Left lobe of liver (tissue), 2 donors: ENCODE data around the gene RHPN2. TPM values are rescaled to one million over a fixed set of nuclear protein-coding genes. Genes with fewer than 3 reads are reported as not detected.
"Not testable (repeated sequence)": the region's sequence is repeated elsewhere in the genome, so short reads cannot be mapped to it uniquely, and the experiment has no call there.

Source experiments
- ATAC-seq: fragments of 200-7000 bp; cut with Tn5 transposase; one replicate; pipeline ENCODE4 v1.9.1; 2020; ENCODE audit warnings: mild to moderate bottlenecking, moderate library complexity
- DNase-seq: peaks from one replicate; pipeline ENCODE4 v3.0.0-alpha.2; 2020; ENCODE audit warnings: low spot score
- total RNA-seq: library from RNA; stranded (reverse); gene quantifications from one replicate; pipeline ENCODE4 v1.2.1, GENCODE V29; 2021
- donor health status: DM: no; HTN: no; CAD: no; lungs with moderate emphysema.
- donor health status: DM: no; HTN: yes; CAD: no.

The RHPN2 gene
- total RNA-seq, 1 donor from 2014 or later: 9.9 TPM

DNA sequence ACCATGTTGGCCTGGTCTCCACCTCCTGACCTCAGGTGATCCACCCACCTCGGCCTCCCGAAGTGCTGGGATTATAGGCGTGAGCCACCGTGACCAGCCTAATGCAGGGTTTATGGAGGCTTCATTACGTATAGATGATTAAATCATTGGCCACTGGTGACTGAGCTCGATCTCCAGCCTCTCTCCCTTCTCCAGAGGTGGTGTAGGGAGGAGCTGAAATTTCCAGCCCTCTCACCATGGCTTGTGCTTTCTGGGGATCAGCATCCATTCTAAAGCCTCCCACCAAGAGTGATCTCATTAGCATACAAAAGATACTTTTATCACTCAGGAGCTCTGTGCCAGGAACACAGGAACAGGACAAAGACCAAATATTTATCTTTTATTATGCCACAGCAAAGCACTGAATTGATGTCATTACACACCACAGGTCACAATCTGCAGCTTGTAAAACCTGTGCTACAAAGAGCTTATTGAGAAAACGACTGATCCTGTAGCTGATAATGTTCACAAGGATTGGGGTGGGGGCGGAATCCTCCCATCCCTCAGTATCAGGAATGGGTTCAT, 32.4 kb downstream of the RHPN2 start:
- DNase-seq (no peak), ATAC-seq (peak; percentile 59)

GRCh38 chr19:33029746-33030303, 34.9 kb downstream of the RHPN2 start:
- ATAC-seq (no peak), DNase-seq (no peak)

DNA sequence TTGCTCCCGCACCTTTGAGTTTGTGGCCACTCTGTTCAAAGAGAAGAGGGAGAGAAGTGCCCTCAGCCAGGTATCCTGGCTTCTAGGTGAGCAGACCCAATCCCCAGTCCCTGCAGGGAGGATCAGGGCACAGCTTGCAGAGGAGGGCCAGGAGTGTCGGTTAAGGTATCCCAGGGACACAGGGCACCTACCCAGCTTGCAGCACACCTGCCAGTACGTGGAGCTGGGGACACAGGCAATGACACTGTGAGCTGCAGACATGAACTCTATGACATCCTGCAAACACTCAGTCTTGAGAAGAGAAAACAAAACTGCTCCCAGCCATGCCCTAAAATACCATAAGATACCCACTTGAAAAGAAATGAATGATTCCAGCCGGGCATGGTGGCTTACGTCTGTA, 38.1 kb downstream of the RHPN2 start:
- ATAC-seq: peak; percentile 76
- not testable (repeated sequence) for DNase-seq

GRCh38 chr19:33025468-33026238, 39.0 kb downstream of the RHPN2 start:
- not testable (repeated sequence) for DNase-seq
- peak; percentile 62 for ATAC-seq

DNA sequence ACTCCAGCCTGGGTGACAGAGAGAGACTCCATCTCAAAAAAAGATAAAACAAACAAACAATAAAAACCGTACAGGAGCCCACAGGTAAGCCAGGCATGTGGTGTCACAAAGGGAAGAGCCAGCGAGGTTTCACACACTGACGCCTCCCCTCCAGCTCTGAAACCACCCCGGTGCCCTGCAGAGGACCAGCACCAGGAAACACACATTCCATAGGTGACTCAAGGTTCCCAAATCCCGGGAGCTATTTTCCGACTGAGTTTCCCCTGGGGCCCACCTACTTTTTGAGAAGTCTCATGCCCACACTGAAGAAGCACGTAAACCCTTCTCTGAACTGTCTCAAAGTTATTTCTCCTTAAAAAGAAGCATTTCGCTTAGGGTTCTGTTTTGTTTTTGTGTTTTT, 40.3 kb downstream of the RHPN2 start:
- DNase-seq (no peak), ATAC-seq (no peak)

- DNase-seq (no peak), ATAC-seq (no peak)
These were observed 42.1 kb downstream of the RHPN2 start for GRCh38 chr19:33022472-33023116.

DNA sequence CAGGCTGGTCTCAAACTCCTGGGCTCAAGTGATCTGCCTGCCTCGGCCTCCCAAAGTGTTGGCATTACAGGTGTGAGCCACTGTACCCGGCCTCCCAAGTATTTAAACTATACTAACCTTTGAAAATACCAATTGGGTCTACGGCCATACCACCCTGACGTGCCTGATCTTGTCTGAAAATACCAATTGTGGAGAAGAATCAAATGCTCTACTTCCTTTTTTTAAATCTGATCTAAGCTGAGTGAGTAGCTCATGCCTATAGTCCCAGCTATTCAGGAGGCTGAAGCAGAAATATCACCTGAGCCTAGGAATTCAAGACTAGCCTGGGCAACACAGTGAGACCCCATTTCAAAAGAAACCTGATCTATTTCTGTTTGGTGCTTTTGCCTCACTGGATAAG, 53.8 kb downstream of the RHPN2 start:
- not testable (repeated sequence) for DNase-seq, ATAC-seq

DNA sequence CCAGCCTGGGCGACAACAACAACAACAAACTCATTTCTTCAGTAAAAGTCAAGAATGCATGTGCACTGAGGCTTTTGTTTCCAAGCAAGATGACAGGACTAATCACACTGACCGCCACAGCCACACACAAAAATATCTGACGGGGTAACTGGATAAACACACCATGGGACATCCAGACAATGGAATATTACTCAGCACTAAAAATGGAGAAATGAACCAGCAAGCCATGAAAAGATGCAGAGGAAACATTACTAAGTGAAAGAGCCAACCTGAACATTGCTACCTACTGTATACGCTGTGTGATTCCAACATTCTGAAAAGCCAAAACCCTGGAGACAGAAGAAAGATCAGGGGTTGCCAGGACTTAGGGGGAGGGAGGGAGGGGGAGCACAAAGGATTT, 56.0 kb downstream of the RHPN2 start:
- ATAC-seq (no peak), DNase-seq (no peak)

DNA sequence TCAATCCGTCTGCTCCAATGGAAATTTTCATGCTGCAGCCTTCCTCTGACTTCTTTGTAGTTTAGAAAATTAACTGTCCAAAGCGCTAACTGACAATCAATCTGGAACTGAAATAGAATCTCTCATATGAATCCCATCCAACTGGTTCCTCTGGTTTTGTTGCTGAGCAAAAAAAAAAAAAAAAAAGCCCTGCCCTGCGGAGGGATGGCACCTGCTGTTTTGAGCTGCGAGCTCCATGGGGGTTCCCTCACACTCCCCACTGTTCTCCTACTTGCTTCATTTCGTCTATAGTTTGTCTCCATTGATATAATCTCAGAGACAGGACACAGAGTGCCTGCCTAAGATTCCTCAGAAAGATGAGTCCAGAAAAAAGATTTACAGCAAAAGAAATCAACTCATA, 59.2 kb downstream of the RHPN2 start:
- DNase-seq (no peak), ATAC-seq (no peak)

GRCh38 chr19:33003424-33004024, 61.2 kb downstream of the RHPN2 start:
- ATAC-seq: peak; percentile 80
- not testable (repeated sequence) for DNase-seq

GRCh38 chr19:33002126-33002865, 62.4 kb downstream of the RHPN2 start:
- peak; percentile 70 for DNase-seq
- ATAC-seq: peak; percentile 83

GRCh38 chr19:33000910-33001309, 63.8 kb downstream of the RHPN2 start:
- no peak for ATAC-seq
- no peak for DNase-seq

DNA sequence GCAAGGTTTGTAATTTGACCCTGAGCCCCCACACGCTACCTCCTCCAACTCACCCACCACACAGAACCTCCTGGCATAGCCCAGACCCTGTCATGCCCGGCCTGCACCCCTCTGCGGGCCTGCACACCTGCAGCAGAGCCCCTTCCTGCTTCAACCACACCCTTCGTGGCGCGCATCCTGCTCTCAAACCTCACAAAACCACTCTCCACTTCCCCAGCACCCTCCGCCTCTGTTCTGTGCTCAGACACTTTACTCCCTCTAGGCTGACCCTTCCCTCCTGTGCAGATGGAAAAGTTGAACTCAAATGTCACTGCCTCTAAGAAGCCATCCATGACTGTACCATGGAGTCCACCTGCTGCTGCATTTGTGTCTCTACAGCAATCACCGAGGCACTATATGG, 64.2 kb downstream of the RHPN2 start:
- no peak for DNase-seq
- no peak for ATAC-seq

- DNase-seq: no peak
- ATAC-seq: no peak
These were observed 66.0 kb downstream of the RHPN2 start for GRCh38 chr19:32998722-32999121.

DNA sequence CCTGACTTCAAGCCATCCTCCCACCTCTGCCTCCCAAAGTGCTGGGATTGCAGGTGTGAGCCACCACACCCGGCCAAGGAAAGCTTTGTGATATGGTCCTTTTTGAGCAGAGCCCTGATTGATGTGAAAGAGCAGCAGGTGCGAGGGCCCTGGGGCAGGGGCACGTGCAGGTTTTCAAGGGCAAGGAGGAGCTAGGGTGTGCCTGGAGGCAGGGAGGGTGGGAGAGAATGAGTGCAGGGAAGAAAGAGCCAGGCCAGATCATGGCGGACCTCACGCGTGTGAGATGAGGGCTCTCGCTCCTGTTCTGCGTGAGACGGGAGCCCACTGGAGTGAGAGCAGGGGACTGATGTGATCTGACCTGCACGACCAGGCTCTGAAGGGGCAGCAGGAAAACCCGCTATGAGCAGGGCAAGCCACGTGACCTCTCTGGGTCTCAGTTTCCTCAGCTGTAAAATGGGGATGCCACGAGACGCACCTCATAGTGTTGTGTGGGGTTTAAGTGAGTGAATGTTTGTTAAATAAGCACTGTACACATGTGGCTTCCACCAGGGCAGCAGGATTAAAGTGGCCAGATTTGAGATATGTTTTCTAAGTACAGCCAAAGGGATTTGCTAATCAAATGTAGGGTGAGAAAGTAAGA, 66.9 kb downstream of the RHPN2 start:
- DNase-seq (no peak), ATAC-seq (no peak)

DNA sequence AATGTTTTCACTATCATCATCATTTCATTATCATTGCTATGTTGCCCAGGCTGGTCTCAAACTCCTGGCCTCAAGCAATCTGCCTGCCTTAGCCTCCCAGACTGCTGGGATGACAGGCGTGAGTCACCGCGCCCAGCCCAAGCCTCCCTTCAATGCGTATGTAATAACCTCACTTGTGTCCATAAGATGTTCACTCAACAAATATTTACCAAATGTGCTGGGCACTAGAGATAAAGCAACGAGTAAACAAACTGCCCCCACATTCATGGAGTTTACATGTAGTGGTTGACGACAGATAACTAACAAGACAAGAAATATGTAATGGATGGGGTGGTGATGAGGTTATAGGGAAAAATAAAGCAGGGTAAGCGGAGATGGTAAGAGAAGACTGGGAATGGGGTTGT, 67.6 kb downstream of the RHPN2 start:
- DNase-seq, ATAC-seq: not testable (repeated sequence)

- DNase-seq, ATAC-seq: not testable (repeated sequence)
These were observed 68.7 kb downstream of the RHPN2 start for GRCh38 chr19:32995966-32996365.

DNA sequence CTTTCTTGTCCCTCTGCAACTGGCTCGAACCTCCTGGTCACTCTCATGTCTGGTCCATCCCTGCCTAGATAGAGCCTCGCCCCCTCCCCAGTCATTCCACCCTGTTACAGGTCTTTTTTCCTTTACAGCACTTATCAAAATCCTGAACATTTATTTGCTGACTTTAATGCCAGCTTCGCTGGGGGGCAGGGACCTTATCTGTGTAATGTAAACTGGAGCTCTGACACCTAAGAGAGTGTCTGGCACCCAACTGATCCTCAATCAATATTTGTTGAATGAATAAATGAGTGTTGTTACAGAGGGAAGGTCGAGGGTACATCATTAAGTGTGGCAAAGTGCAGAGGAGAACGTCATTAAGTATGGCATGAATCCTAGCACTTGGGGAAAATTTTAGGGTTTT, 76.0 kb downstream of the RHPN2 start:
- ATAC-seq (no peak), DNase-seq (no peak)

DNA sequence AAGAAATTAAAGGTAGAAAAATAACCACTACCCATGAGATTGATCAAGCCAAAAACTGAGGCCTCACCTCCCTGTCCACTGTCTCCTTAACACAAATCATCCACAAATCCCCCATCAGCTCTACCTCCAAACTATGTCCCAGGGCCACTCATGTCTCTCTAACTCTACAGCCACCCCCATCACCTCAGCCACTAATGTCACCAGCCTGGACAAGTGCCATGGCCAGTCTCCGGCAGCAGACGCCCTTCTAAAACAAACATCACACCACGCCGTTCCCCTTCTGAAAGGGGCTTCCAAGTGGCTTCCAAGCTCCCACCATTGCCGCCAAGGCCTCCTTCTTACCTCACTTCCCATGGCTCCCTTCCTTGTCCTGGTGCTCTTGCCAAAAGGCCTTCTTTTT, 76.4 kb downstream of the RHPN2 start:
- DNase-seq, ATAC-seq: not testable (repeated sequence)

- peak; percentile 60 for ATAC-seq
- not testable (repeated sequence) for DNase-seq
These were observed 82.2 kb downstream of the RHPN2 start for GRCh38 chr19:32982488-32982887.
